Measurements from ENCODE around the gene ECHDC3. TPM values are rescaled to one million over a fixed set of nuclear protein-coding genes. Genes with fewer than 3 reads are reported as not detected.

ECHDC3 gene
- polyA plus RNA-seq, 2 of the 4 experiments (the other 2 are of a cell fraction): 6.0 to 6.1 TPM

- POLR2A ChIA-PET: no interaction called here
- Histone ChIP-seq H3K27ac (no peak overlapping the region), H3K4me1 (peaks cover 30% of the 10 kb centered on the region), H3K9me3 (no peaks in the 10 kb centered on the region), H3K4me3 (no peak overlapping the region), H3K4me2 (no peak overlapping the region)
- 96% methylated on average over 10 of the region's 10 CpGs for WGBS (ENCODE audit: missing lambda C conversion rate)
- TF ChIP-seq FOSB (CRISPR knock-in tag; IDR thresholded peaks at IDR 0.05) (no peak), ELK1 (IDR thresholded peaks at IDR 0.05; ENCODE audit: low read depth, low read length) (no peak), RARB (CRISPR knock-in tag; IDR thresholded peaks at IDR 0.05) (no peak), HOXA7 (CRISPR knock-in tag; IDR thresholded peaks at IDR 0.05) (no peak), HOXB13 (CRISPR knock-in tag; IDR thresholded peaks at IDR 0.05; ENCODE audit: low read depth) (no peak), MYC (IDR thresholded peaks at IDR 0.05; ENCODE audit: borderline replicate concordance, low read length) (no peak), RFX5 (IDR thresholded peaks at IDR 0.05) (no peak), BCL3 (IDR thresholded peaks at IDR 0.05) (no peak), EHF (CRISPR knock-in tag; IDR thresholded peaks at IDR 0.05) (no peak), KDM1A (IDR thresholded peaks at IDR 0.05; ENCODE audit: low read depth) (no peak), SMC3 (IDR thresholded peaks at IDR 0.05) (no peak), BHLHE40 (IDR thresholded peaks at IDR 0.05; ENCODE audit: low read depth, low read length) (no peak), GATA3 (IDR thresholded peaks at IDR 0.05; ENCODE audit: borderline replicate concordance) (no peak), RCOR1 (IDR thresholded peaks at IDR 0.05; ENCODE audit: low read depth, low read length) (no peak), SREBF2 (IDR thresholded peaks at IDR 0.05) (no peak), KDM5A (IDR thresholded peaks at IDR 0.05) (no peak), HMGXB4 (CRISPR knock-in tag; IDR thresholded peaks at IDR 0.05; ENCODE audit: borderline replicate concordance) (no peak), FOXS1 (CRISPR knock-in tag; IDR thresholded peaks at IDR 0.05) (no peak), ESRRA (IDR thresholded peaks at IDR 0.05; ENCODE audit: borderline replicate concordance, low read length) (no peak), RNF2 (IDR thresholded peaks at IDR 0.05; ENCODE audit: borderline replicate concordance, low read depth) (no peak)
- no peak for DNase-seq (ENCODE audit: low read depth in 1 of 2, low spot score in 1 of 2)
- no peak for FAIRE-seq
- no peak for ATAC-seq
- CTCF ChIA-PET: interaction anchor here (1.9 to 5.0 kb wide), 3 partner anchors 15 to 189 kb away, joined by 9 to 27 read pairs (median 9); no protein-coding TSS in a partner anchor
Observed at GRCh38 chr10:11797281-11797680, 55.1 kb downstream of the ECHDC3 start.

- peaks cover 30% of the 10 kb centered on the region for H3K4me1 ChIP-seq
- ATAC-seq (no peak), FAIRE-seq (no peak), DNase-seq (ENCODE audit: low read depth in 1 of 2, low spot score in 1 of 2) (peak in 1 of 2 experiments; percentile 18)
- WGBS (ENCODE audit: missing lambda C conversion rate): 86% methylated on average over 12 of the region's 12 CpGs
- no peaks in the 10 kb centered on the region for H3K9me3 ChIP-seq
- no peak overlapping the region for H3K4me2 ChIP-seq
- no peak overlapping the region for H3K4me3 ChIP-seq
- TF ChIP-seq MAX (IDR thresholded peaks at IDR 0.05) (no peak), EHMT2 (IDR thresholded peaks at IDR 0.05; ENCODE audit: low read depth) (no peak), SMC3 (IDR thresholded peaks at IDR 0.05) (no peak), FOSB (CRISPR knock-in tag; IDR thresholded peaks at IDR 0.05) (no peak), USF2 (IDR thresholded peaks at IDR 0.05) (no peak), ELK1 (IDR thresholded peaks at IDR 0.05; ENCODE audit: low read depth, low read length) (no peak), HOXB13 (CRISPR knock-in tag; IDR thresholded peaks at IDR 0.05; ENCODE audit: low read depth) (no peak)
- H3K27ac ChIP-seq: no peak overlapping the region
- POLR2A ChIA-PET: no interaction called here
- CTCF ChIA-PET: interaction anchor here (0.8 to 5.0 kb wide), 5 partner anchors 15 to 205 kb away, joined by 3 to 27 read pairs (median 9); no protein-coding TSS in a partner anchor
Observed at GRCh38 chr10:11797847-11798633, 55.9 kb downstream of the ECHDC3 start.
